ENCODE results near the gene S100A9. TPM values are rescaled to one million over a fixed set of nuclear protein-coding genes. Genes with fewer than 3 reads are reported as not detected.
"Not testable (repeated sequence)": the region's sequence is repeated elsewhere in the genome, so short reads cannot be mapped to it uniquely, and the experiment has no call there.

Gene S100A9
- total RNA-seq, 5 donors from 2014 or later (not counting 1 experiment from before 2014, with no cell fraction given) = 0.98 to 11.5 (median 2.5) TPM; not detected in 1

- no peak overlapping the region for H3K27ac ChIP-seq (ENCODE audit: low read length)
Observed at GRCh38 chr1:153343811-153344717, 13.6 kb upstream of the S100A9 start.

GRCh38 chr1:153344718-153345025, 13.0 kb upstream of the S100A9 start:
- Mint-ChIP-seq H3K4me3 (peak overlapping the region in 1 of 3 donors; percentile 74), H3K4me1 (peaks cover 40 to 63% (median 43%) of the 10 kb centered on the region in 3 donors), H3K9me3 (no peaks in the 10 kb centered on the region), H3K36me3 (no peaks in the 10 kb centered on the region), H3K27me3 (peaks cover 16 to 53% of the 10 kb centered on the region in 2 donors), H3K27ac (no peak overlapping the region)
- Histone ChIP-seq H3K36me3 (ENCODE audit: control insufficient read depth in 2 of 2, extremely low read depth in 1 of 2, insufficient read depth in 1 of 2, low read length in 1 of 2) (no peaks in the 10 kb centered on the region), H3K27ac (ENCODE audit: low read length) (no peak overlapping the region), H3K4me3 (ENCODE audit: control insufficient read depth in 1 of 2, extremely low read depth in 1 of 2, low read length in 1 of 2) (no peak overlapping the region), H3K9me3 (no peaks in the 10 kb centered on the region), H3K4me1 (ENCODE audit: control insufficient read depth in 1 of 2, extremely low read depth in 1 of 2, insufficient read depth in 2 of 2, low read length in 2 of 2) (peaks cover 35 to 44% of the 10 kb centered on the region in 2 experiments), H3K27me3 (replicated peaks in 1 of 2; ENCODE audit: control insufficient read depth in 2 of 2, extremely low read depth in 1 of 2, insufficient read depth in 2 of 2, low read length in 1 of 2) (peaks cover 0 to 49% of the 10 kb centered on the region in 2 experiments)
- ChIA-PET CTCF (interaction anchor here in 1 of 2 donors (1.8 kb wide), 1 partner anchor 149 kb away, joined by 4 read pairs; no protein-coding TSS in a partner anchor), POLR2A (no interaction called here)
- ATAC-seq (replicated peaks in 1 of 4) (no peak), DNase-seq (no peak)
- WGBS (ENCODE audit: insufficient coverage) = no CpG with 5 or more reads among the region's 3 CpGs

More at GRCh38 chr1:153343811-153344717, 13.6 kb upstream of the S100A9 start:
- Histone ChIP-seq H3K4me3 (ENCODE audit: control insufficient read depth in 1 of 2, extremely low read depth in 1 of 2, low read length in 1 of 2) (no peak overlapping the region), H3K27me3 (replicated peaks in 1 of 2; ENCODE audit: control insufficient read depth in 2 of 2, extremely low read depth in 1 of 2, insufficient read depth in 2 of 2, low read length in 1 of 2) (peaks cover 0 to 44% of the 10 kb centered on the region in 2 experiments), H3K4me1 (ENCODE audit: control insufficient read depth in 1 of 2, extremely low read depth in 1 of 2, insufficient read depth in 2 of 2, low read length in 2 of 2) (peaks cover 36 to 44% of the 10 kb centered on the region in 2 experiments), H3K9me3 (no peaks in the 10 kb centered on the region), H3K36me3 (ENCODE audit: control insufficient read depth in 2 of 2, extremely low read depth in 1 of 2, insufficient read depth in 1 of 2, low read length in 1 of 2) (no peaks in the 10 kb centered on the region)
- Mint-ChIP-seq H3K27ac (no peak overlapping the region), H3K4me3 (peak overlapping the region in 1 of 3 donors; percentile 74), H3K9me3 (no peaks in the 10 kb centered on the region), H3K27me3 (peaks cover 11 to 48% of the 10 kb centered on the region in 2 donors), H3K36me3 (no peaks in the 10 kb centered on the region), H3K4me1 (peaks cover 47 to 69% (median 50%) of the 10 kb centered on the region in 3 donors)
- CTCF ChIA-PET = interaction anchor here in 1 of 2 donors (1.0 to 1.8 kb wide), 2 partner anchors 8 to 150 kb away, joined by 4 to 7 read pairs; no protein-coding TSS in a partner anchor
- ATAC-seq (replicated peaks in 1 of 4) (no peak), DNase-seq (no peak)
- POLR2A ChIA-PET = no interaction called here
- 60% methylated on average over 3 of the region's 9 CpGs for WGBS (ENCODE audit: insufficient coverage)

GRCh38 chr1:153345187-153346076, 12.2 kb upstream of the S100A9 start:
- no peak overlapping the region for H3K27ac ChIP-seq (ENCODE audit: low read length)
- H3K27me3 Mint-ChIP-seq = peaks cover 16 to 58% of the 10 kb centered on the region in 2 donors
- no peak overlapping the region for H3K4me3 ChIP-seq (ENCODE audit: control insufficient read depth in 1 of 2, extremely low read depth in 1 of 2, low read length in 1 of 2)
- no peaks in the 10 kb centered on the region for H3K9me3 ChIP-seq
- H3K36me3 ChIP-seq (ENCODE audit: control insufficient read depth in 2 of 2, extremely low read depth in 1 of 2, insufficient read depth in 1 of 2, low read length in 1 of 2) = no peaks in the 10 kb centered on the region
- no peak overlapping the region for H3K27ac Mint-ChIP-seq
- H3K27me3 ChIP-seq (replicated peaks in 1 of 2; ENCODE audit: control insufficient read depth in 2 of 2, extremely low read depth in 1 of 2, insufficient read depth in 2 of 2, low read length in 1 of 2) = peaks cover 0 to 51% of the 10 kb centered on the region in 2 experiments
- H3K36me3 Mint-ChIP-seq = no peaks in the 10 kb centered on the region
- peaks cover 34 to 56% (median 37%) of the 10 kb centered on the region in 3 donors for H3K4me1 Mint-ChIP-seq
- 59% methylated on average over 13 of the region's 14 CpGs for WGBS (ENCODE audit: insufficient coverage)
- H3K4me1 ChIP-seq (ENCODE audit: control insufficient read depth in 1 of 2, extremely low read depth in 1 of 2, insufficient read depth in 2 of 2, low read length in 2 of 2) = peaks cover 27 to 38% of the 10 kb centered on the region in 2 experiments
- peak in 2 of 4 experiments; percentile 25 to 78 for ATAC-seq (replicated peaks in 1 of 4)
- H3K4me3 Mint-ChIP-seq = peak overlapping the region in 2 of 3 donors; percentile 15 to 74
- H3K9me3 Mint-ChIP-seq = no peaks in the 10 kb centered on the region
- ChIA-PET CTCF (interaction anchor here in 1 of 2 donors (1.8 kb wide), 1 partner anchor 149 kb away, joined by 4 read pairs; no protein-coding TSS in a partner anchor), POLR2A (interaction anchor here in 1 of 2 donors (0.7 kb wide), 1 partner anchor 10 kb away, joined by 3 read pairs; no protein-coding TSS in a partner anchor)
- DNase-seq = peak in 1 of 35 experiments; percentile 44

- no peaks in the 10 kb centered on the region for H3K36me3 ChIP-seq (ENCODE audit: control insufficient read depth in 2 of 2, extremely low read depth in 1 of 2, insufficient read depth in 1 of 2, low read length in 1 of 2)
- DNase-seq (no peak), ATAC-seq (replicated peaks in 1 of 4) (peak in 1 of 4 experiments; percentile 44)
- ChIA-PET POLR2A (interaction anchor here in 1 of 2 donors (0.7 kb wide), 1 partner anchor 10 kb away, joined by 3 read pairs; no protein-coding TSS in a partner anchor), CTCF (interaction anchor here in 1 of 2 donors (1.8 kb wide), 1 partner anchor 148 kb away, joined by 4 read pairs; no protein-coding TSS in a partner anchor)
- H3K4me1 ChIP-seq (ENCODE audit: control insufficient read depth in 1 of 2, extremely low read depth in 1 of 2, insufficient read depth in 2 of 2, low read length in 2 of 2) = peaks cover 26 to 34% of the 10 kb centered on the region in 2 experiments
- H3K27me3 ChIP-seq (replicated peaks in 1 of 2; ENCODE audit: control insufficient read depth in 2 of 2, extremely low read depth in 1 of 2, insufficient read depth in 2 of 2, low read length in 1 of 2) = peaks cover 0 to 50% of the 10 kb centered on the region in 2 experiments
- no peak overlapping the region for H3K27ac ChIP-seq (ENCODE audit: low read length)
- Mint-ChIP-seq H3K36me3 (no peaks in the 10 kb centered on the region), H3K4me1 (peaks cover 31 to 51% (median 31%) of the 10 kb centered on the region in 3 donors), H3K4me3 (peak overlapping the region in 2 of 3 donors; percentile 15 to 74), H3K9me3 (no peaks in the 10 kb centered on the region), H3K27ac (no peak overlapping the region), H3K27me3 (peaks cover 16 to 54% of the 10 kb centered on the region in 2 donors)
- WGBS (ENCODE audit: insufficient coverage) = 0% methylated on average over 1 of the region's 6 CpGs
- H3K9me3 ChIP-seq = no peaks in the 10 kb centered on the region
- H3K4me3 ChIP-seq (ENCODE audit: control insufficient read depth in 1 of 2, extremely low read depth in 1 of 2, low read length in 1 of 2) = no peak overlapping the region
Observed at GRCh38 chr1:153346077-153346723, 11.5 kb upstream of the S100A9 start.

GRCh38 chr1:153347049-153347448, 10.6 kb upstream of the S100A9 start:
- POLR2A ChIA-PET; ATAC-seq (replicated peaks in 1 of 4): not testable (repeated sequence)

More at GRCh38 chr1:153347049-153347448, 10.6 kb upstream of the S100A9 start:
- DNase-seq; H3K9me3 ChIP-seq; H3K27ac ChIP-seq (ENCODE audit: low read length); H3K9me3 Mint-ChIP-seq; H3K36me3 ChIP-seq (ENCODE audit: control insufficient read depth in 2 of 2, extremely low read depth in 1 of 2, insufficient read depth in 1 of 2, low read length in 1 of 2); H3K36me3 Mint-ChIP-seq; H3K4me3 Mint-ChIP-seq; H3K4me3 ChIP-seq (ENCODE audit: control insufficient read depth in 1 of 2, extremely low read depth in 1 of 2, low read length in 1 of 2); CTCF ChIA-PET; H3K27ac Mint-ChIP-seq: not testable (repeated sequence)
- Mint-ChIP-seq H3K27me3 (peaks cover 16 to 49% of the 10 kb centered on the region in 2 donors), H3K4me1 (peaks cover 31 to 49% (median 31%) of the 10 kb centered on the region in 3 donors)
- Histone ChIP-seq H3K27me3 (replicated peaks in 1 of 2; ENCODE audit: control insufficient read depth in 2 of 2, extremely low read depth in 1 of 2, insufficient read depth in 2 of 2, low read length in 1 of 2) (peaks cover 0 to 42% of the 10 kb centered on the region in 2 experiments), H3K4me1 (ENCODE audit: control insufficient read depth in 1 of 2, extremely low read depth in 1 of 2, insufficient read depth in 2 of 2, low read length in 2 of 2) (peaks cover 26 to 32% of the 10 kb centered on the region in 2 experiments)
- WGBS (ENCODE audit: insufficient coverage) = 89% methylated on average over 6 of the region's 14 CpGs

All from T-cell (primary cell).